SKM-1 treated with dmso at 0.1 percent for 144 hours (cell line): ENCODE results near the gene SORD.
"Not testable (repeated sequence)": the region's sequence is repeated elsewhere in the genome, so short reads cannot be mapped to it uniquely, and the experiment has no call there.

ENCODE experiments used
- DNase-seq: peaks from one replicate; lab custom pipeline; 2025; ENCODE audit not compliant: unreplicated experiment; lab: John Stamatoyannopoulos, UW

The SORD gene

DNA sequence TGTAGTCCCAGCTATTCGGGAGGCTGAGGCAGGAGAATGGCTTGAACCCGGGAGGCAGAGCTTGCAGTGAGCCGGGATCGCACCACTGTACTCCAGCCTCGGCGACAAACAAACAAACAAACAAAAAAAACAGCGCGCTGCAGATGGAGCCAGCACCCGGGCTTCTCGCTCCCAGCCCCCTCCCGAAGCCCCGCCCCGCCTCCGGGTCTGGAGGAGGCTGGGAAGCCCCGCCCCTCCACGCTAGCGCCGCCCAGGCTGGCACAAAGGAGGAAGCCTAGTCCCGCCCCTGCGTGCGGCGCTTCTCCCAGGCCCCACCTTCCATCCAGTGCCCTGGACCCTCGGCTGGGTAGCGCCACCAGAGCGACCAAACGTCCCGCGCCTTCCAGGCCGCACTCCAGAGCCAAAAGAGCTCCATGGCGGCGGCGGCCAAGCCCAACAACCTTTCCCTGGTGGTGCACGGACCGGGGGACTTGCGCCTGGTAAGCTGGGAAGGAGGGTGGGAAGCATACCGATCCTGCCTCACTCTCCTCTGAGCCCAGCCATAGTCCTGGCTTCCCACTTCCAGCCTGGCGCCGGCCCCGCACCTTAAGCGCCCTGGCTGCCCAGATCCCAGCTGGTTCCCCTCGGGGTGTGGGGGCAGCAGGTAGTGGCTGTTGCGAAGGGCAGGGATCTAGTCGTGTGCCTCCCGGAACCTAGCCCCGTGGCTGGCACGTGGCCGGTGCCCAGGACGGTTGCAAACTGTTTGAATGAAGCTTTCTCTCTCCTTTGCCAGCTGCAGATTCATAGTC, at the start of gene SORD:
Gene SORD (plus strand): TSS at position 325 of the 788 bp plus-strand sequence. CDS start 89 bp downstream, at position 414.
- DNase-seq, result peak; percentile 72

DNA sequence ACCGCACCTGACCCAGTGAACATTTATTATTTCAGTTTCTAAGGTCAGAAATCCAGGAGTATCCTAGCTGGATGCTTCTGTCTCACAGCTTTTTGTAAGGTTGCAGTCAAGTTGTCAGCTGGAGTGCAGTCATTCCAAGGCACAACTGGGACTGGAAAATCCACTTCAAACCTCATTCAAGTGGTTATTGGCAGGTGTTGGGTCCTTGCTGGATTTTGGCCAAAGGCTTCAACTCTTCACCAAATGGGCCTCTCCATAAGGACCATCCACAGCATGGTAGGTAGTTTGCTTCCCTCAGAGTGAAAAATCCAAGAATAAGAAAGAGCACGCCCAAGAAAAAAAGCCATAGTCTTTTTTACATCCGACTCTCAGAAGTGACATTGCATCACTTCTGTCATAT, 46.8 kb upstream of the SORD start:
- not testable (repeated sequence) for DNase-seq

DNA sequence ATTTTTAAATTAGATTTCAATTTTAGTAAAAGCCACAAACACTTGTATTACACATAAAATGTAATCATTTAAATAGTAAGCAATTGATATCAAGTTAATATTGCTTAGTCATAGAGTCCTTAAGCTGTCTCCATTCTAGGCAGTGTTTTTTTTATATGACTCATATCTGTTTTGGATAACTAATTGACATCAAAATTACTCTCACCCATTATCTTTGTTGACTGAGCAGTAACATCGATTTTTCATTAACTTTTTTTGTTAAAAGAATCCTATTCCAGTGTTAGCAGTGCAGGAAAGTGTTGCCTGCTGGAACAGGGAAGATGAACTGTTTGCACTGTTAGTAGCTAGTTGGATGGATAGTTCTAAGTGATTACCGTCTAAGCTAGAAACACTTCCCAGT, 45.2 kb upstream of the SORD start:
- not testable (repeated sequence) for DNase-seq

- not testable (repeated sequence) for DNase-seq
Measured at GRCh38 chr15:44979617-44980339, 43.2 kb upstream of the SORD start.

- DNase-seq, result not testable (repeated sequence)
Measured at GRCh38 chr15:44984144-44984543, 38.9 kb upstream of the SORD start.

GRCh38 chr15:44986346-44987055, 36.5 kb upstream of the SORD start:
- not testable (repeated sequence) for DNase-seq

DNA sequence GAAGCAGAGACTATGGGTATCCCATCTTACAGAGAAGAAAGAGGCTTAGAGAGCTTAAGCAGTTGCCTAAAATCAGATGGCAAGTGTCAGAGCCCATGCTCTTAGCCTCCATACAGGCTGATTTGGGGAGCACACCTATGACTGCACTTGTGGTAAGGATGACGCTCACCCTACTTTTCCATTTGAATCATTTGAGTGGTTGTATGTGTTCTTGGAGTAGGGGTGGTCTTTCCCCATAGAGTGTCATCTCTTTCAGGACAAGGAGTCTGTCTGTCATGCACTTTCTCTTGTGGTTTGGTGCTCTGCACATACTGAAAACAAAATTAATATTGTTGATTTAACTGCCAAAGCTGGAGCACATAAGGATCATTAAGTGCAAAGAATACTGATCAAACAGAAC, 35.3 kb upstream of the SORD start:
- DNase-seq, result not testable (repeated sequence)

- not testable (repeated sequence) for DNase-seq
Measured at GRCh38 chr15:44988184-44988869, 34.7 kb upstream of the SORD start.

DNA sequence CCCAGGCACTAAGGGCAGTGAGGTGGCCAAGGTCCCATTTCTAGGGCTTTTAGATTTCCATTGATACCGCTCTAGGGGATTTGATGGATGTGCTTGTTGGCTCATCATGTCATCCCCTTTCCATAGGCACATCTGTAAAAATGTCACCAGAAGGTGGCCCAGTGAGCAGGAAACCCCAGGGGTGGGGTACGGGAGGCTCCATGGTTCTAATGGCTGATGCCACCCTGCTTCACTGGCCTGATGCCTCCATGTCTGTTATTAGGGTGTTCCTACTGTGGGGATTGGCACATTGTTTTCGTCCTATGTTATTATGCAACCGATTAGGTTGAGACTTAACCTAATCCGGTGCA, 34.1 kb upstream of the SORD start:
- DNase-seq, result not testable (repeated sequence)

DNA sequence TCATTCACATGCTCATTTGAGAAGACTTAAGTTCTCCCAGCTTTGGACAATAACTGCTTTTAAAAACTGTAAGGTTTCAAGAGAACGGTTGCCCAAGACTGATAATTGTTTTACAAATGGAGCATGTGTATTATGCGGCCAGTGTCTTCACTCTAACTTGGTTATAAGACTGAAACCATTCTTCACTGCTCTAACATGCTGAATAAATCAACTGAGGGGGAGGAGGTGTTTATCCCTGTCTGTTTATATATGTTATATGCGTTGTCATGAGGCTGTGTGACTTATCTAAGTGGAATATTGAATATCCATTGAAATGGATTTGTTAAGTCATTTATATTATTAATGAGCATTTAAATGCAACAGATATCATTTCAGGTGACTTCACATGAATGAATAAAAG, 25.4 kb upstream of the SORD start:
- not testable (repeated sequence) for DNase-seq

DNA sequence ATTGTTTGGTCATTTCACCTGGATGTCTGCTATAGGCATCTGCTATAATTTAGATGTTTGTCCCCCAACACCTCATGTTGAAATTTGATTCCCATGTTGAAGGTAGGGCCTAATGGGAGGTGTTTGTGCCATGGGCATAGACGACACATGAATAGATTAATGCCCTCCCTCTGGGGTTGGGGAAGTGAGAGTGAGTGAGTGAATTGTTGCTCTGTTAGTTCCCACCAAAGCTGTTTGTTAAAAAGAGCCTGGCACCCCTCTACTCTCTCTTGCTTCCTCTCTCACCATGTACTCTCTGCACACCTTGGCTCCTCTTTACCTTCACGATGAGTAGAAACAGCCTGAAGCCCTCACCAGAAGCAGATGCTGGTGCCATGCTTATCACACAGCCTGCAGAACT, 23.9 kb upstream of the SORD start:
- no peak for DNase-seq

DNA sequence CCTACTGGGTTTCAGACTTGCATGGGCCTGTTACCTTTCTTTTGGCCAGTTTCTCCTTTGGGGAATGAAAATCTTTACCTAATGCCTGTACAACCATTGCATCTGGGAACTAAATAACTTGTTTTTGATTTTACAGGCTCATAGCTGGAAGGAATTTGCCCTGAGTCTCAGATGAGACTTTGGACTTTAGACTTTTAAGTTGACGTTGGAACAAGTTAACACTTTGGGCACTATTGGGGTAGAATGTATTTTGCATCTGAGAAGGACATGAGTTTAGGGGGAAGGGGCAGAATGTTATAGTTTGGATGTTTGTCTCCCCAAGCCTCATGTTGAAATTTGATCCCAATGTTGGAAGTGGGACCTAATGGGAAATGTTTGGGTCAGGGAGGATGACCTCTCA, 21.8 kb upstream of the SORD start:
- not testable (repeated sequence) for DNase-seq

DNA sequence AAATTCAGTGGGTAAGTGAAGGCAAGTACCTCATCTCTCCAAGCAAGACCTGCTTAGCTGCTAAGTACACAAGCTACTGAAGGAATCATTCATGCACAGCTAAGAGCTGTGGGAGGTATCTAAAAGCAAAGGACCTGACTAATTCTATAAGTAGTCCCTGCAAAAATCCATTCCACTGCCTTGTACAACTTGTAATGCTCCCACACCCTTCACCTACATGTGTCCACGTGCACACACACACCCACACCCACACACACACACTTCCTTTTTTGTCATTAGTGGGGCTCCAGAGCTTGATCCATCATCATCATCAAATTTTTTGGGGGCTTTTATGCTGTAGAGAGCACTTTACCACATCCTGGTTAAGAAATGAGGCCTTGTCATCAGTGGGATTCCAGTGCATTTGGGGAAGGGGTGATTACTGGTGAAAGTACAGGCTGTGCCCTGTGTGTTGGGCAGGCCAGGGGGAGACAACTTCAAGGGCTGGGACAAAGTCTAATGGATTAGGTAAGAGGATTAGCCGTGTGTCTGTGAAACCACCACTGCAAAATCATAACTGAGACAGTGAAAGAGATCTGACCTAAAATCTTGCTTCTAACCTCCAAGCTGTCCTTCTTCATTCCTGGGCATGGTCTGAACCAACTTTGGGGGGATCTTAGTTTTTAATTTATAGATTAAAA, 19.1 kb upstream of the SORD start:
- not testable (repeated sequence) for DNase-seq

DNA sequence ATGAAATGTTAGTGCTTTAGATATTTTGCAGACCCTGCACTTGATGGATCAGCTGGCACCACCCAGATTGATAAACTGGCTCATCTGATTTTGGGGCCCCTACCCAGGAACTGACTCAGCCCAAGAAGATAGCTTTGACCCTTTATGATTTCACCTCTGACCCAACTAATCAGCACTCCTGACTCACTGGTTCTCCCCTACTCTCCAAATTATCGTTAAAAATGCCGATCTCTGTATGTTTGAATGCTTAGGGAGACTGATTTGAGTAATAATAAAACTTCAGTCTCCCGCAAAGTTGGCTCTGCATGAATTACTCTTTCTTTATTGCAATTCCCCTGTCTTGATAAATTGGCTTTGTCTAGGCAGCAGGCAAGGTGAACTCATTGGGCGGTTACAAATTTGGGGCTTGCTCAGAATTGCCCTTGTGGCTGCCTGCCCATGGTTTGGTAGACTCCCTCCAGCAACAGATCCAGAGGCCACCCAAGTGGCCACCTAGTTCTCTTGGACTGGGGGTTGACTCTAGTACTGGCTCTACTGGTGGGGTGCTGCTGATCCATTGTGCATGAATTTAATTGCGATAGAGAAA, 18.3 kb upstream of the SORD start:
- not testable (repeated sequence) for DNase-seq

GRCh38 chr15:45009046-45009445, 13.9 kb upstream of the SORD start:
- no peak for DNase-seq

- DNase-seq, result not testable (repeated sequence)
Measured at GRCh38 chr15:45015114-45015513, 7.9 kb upstream of the SORD start.

DNA sequence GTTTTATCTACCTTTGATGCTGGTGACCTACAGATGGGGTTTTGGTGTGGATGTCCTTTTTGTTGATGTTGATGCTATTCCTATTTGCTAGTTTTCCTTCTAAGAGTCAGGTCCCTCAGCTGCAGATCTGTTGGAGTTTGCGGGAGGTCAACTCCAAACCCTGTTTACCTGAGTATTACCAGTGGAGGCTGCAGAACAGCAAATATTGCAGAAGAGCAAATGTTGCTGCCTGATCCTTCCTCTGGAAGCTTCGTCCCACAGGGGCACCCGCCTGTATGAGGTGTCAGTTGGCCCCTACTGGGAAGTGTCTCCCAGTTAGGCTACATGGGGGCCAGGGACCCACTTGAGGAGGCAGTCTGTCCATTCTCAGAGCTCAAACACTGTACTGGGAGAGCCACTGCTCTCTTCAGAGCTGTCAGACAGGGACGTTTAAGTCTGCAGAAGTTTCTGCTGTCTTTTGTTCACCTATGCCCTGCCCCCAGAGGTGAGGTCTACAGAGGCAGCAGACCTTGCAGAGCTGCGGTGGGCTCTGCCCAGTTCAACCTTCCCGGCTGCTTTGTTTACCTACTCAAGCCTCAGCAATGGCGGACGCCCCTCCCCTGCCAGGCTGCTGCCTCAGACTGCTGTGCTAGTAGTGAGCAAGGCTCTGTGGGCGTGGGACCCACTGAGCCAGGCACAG, 2.6 kb upstream of the SORD start:
- not testable (repeated sequence) for DNase-seq

DNA sequence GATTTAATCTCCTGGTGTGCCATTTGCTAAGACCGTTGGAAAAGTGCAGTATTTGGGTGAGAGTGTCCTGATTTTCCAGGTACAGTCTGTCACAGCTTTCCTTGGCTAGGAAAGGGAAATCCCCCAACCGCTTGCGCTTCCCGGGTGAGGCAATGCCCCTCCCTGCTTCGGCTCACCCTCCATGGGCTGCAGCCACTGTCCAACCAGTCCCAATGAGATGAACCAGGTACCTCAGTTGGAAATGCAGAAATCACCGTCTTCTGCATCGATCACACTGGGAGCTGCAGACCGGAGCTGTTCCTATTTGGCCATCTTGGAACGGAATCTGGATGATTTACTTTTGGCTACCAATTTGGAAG, 2.1 kb upstream of the SORD start:
- DNase-seq, result not testable (repeated sequence)

GRCh38 chr15:45021348-45021747, 1.6 kb upstream of the SORD start:
- DNase-seq, result no peak
